Adrenal gland (tissue), 5 donors: ENCODE data around the gene NR1H2.

Experiments
- CTCF ChIP-seq, 6 experiments: fragments of 450-650 bp in 4 of 6; fragments of 200-600 bp in 2 of 6; sonication (generic) in 1 of 6; IDR thresholded peaks; 1 replicate in 5 of 6; 2 replicates in 1 of 6; pipeline versions ENCODE4 v1.5.1 to v1.8.0; 2016 to 2021; ENCODE audit warnings: antibody characterized with exemption in 6 of 6, mild to moderate bottlenecking in 2 of 6, moderate library complexity in 1 of 6
- POLR2A ChIP-seq, 2 donors: fragments of 450-650 bp; IDR thresholded peaks; one replicate each; pipeline ENCODE4 v1.6.1; 2017; ENCODE audit warnings: antibody characterized with exemption in 2 of 2, mild to moderate bottlenecking in 2 of 2, moderate library complexity in 1 of 2
- donor health status: DM: no; HTN: no; CAD: no.

GRCh38 chr19:50414864-50415660 is 38.8 kb downstream of the NR1H2 start:
- peak; percentile 74 to 92 (median 82) for TF ChIP-seq CTCF (IDR thresholded peaks at IDR 0.05)
- TF ChIP-seq POLR2A (IDR thresholded peaks at IDR 0.05) = no peak
